T-helper 2 cell treated with Interferon-gamma antibody and Interleukin-4, amounts not matched to agents 100 ng/mL and 5 ng/mL, for 36 hours (primary cell): ENCODE data around the gene GZF1. TPM values are rescaled to one million over a fixed set of nuclear protein-coding genes. Genes with fewer than 3 reads are reported as not detected.

ENCODE experiments used
- intact Hi-C: fragments of 100-400 bp; cut with micrococcal nuclease; formaldehyde crosslinking; loops from one replicate; pipeline ENCODE4 v1.15.1; 2023
- total RNA-seq: library from RNA; stranded (reverse); gene quantifications from 2 replicates; pipeline ENCODE4 v1.2.3, GENCODE V29; 2022

GZF1 gene
- total RNA-seq, 1 donor from 2014 or later, result 14.3 TPM

- intact Hi-C loops, result no loop called here
Measured at GRCh38 chr20:23368316-23369071, 6.5 kb downstream of the GZF1 start.

GRCh38 chr20:23369072-23369823 lies 7.3 kb downstream of the GZF1 start:
- intact Hi-C loops, result no loop called here

- intact Hi-C loops, result no loop called here
Measured at GRCh38 chr20:23370274-23370673, 8.3 kb downstream of the GZF1 start.

GRCh38 chr20:23370873-23371272 lies 8.9 kb downstream of the GZF1 start:
- intact Hi-C loops, result no loop called here

- intact Hi-C loops, result no loop called here
Measured at GRCh38 chr20:23371496-23371895, 9.5 kb downstream of the GZF1 start.

GRCh38 chr20:23374441-23374840 lies 12.5 kb downstream of the GZF1 start:
- intact Hi-C loops, result no loop called here

- intact Hi-C loops, result no loop called here
Measured at GRCh38 chr20:23375827-23376226, 13.8 kb downstream of the GZF1 start.

GRCh38 chr20:23379772-23380171 lies 17.8 kb downstream of the GZF1 start:
- intact Hi-C loops, result no loop called here

GRCh38 chr20:23381876-23382275 lies 19.9 kb downstream of the GZF1 start:
- intact Hi-C loops, result no loop called here

- intact Hi-C loops, result no loop called here
Measured at GRCh38 chr20:23386304-23387117, 24.5 kb downstream of the GZF1 start.

- intact Hi-C loops, result no loop called here
Measured at GRCh38 chr20:23387118-23387443, 25.1 kb downstream of the GZF1 start.

- intact Hi-C loops, result no loop called here
Measured at GRCh38 chr20:23390091-23390774, 28.3 kb downstream of the GZF1 start.

- intact Hi-C loops, result no loop called here
Measured at GRCh38 chr20:23391707-23392310, 29.8 kb downstream of the GZF1 start.

GRCh38 chr20:23393996-23394775 lies 32.2 kb downstream of the GZF1 start:
- intact Hi-C loops, result no loop called here

GRCh38 chr20:23396950-23397627 lies 35.1 kb downstream of the GZF1 start:
- intact Hi-C loops, result no loop called here

GRCh38 chr20:23397961-23398360 lies 36.0 kb downstream of the GZF1 start:
- intact Hi-C loops, result no loop called here

- intact Hi-C loops, result loop anchor here (1.0 kb wide), 2 partner anchors 21 to 37 kb away; partner anchors contain the start of gene GZF1
Measured at GRCh38 chr20:23399568-23400241, 37.7 kb downstream of the GZF1 start.

- intact Hi-C loops, result no loop called here
Measured at GRCh38 chr20:23401051-23401450, 39.1 kb downstream of the GZF1 start.

- intact Hi-C loops, result no loop called here
Measured at GRCh38 chr20:23403751-23404150, 41.8 kb downstream of the GZF1 start.
